K562 (cell line): ENCODE measurements around the gene RPL35. TPM values are rescaled to one million over a fixed set of nuclear protein-coding genes. Genes with fewer than 3 reads are reported as not detected.

ENCODE experiments used
- ARID3B ChIP-seq: fragments of 250-450 bp; sonication (Bioruptor Pico); IDR thresholded peaks from 2 replicates; pipeline ENCODE4 v1.4.0; 2020; ENCODE audit warnings: borderline replicate concordance
- EP400 ChIP-seq: fragments of 450-650 bp; IDR thresholded peaks from 2 replicates; pipeline ENCODE4 v1.6.1; 2017; ENCODE audit warnings: antibody characterized with exemption, mild to moderate bottlenecking, moderate library complexity
- HMBOX1 ChIP-seq: sonication (generic); IDR thresholded peaks from 2 replicates; pipeline ENCODE4 v1.6.1; 2016
- JUNB ChIP-seq: fragments of 450-650 bp; formaldehyde crosslinking; conservative IDR thresholded peaks from 2 replicates; pipeline ENCODE4 v1.4.0; 2020; ENCODE audit warnings: mild to moderate bottlenecking
- KDM1A ChIP-seq, 2 experiments: fragments of 450-650 bp; IDR thresholded peaks; 2 replicates each; pipeline ENCODE4 v1.6.1; 2016; ENCODE audit warnings: mild to moderate bottlenecking in 2 of 2
- L3MBTL2 ChIP-seq: fragments of 450-650 bp; IDR thresholded peaks from 2 replicates; pipeline ENCODE4 v1.6.1; 2016; ENCODE audit warnings: mild to moderate bottlenecking, moderate library complexity
- MCM2 ChIP-seq: fragments of 450-650 bp; IDR thresholded peaks from 2 replicates; pipeline ENCODE4 v1.6.1; 2017; ENCODE audit warnings: low read depth, mild to moderate bottlenecking
- MYBL2 ChIP-seq, 2 experiments: fragments of 450-650 bp in 1 of 2; sonication (generic) in 1 of 2; formaldehyde crosslinking in 1 of 2; IDR thresholded peaks; 2 replicates each; pipeline versions ENCODE4 v1.6.1 to v1.8.1; 2017 to 2022; ENCODE audit warnings: borderline replicate concordance in 1 of 2, inconsistent platforms in 1 of 2, low read depth in 1 of 2, mild to moderate bottlenecking in 1 of 2, missing genetic modification reagents in 1 of 2, moderate library complexity in 1 of 2
- PHB ChIP-seq: fragments of 250-450 bp; sonication (Bioruptor Pico); IDR thresholded peaks from 2 replicates; pipeline ENCODE4 v1.5.0; 2021
- PHF8 ChIP-seq: fragments of 200-600 bp; sonication (generic); IDR thresholded peaks from 2 replicates; pipeline ENCODE4 v1.6.1; 2012; ENCODE audit warnings: mixed run types, mild to moderate bottlenecking, inconsistent platforms, low read length, moderate library complexity, borderline replicate concordance
- RFX1 ChIP-seq: fragments of 450-650 bp; IDR thresholded peaks from 2 replicates; pipeline ENCODE4 v1.6.1; 2016; ENCODE audit warnings: mild to moderate bottlenecking, moderate library complexity
- STAT5B ChIP-seq: fragments of 250-450 bp; sonication (Bioruptor Pico); IDR thresholded peaks from 2 replicates; pipeline ENCODE4 v1.8.0; 2021; ENCODE audit warnings: mild to moderate bottlenecking, inconsistent platforms
- TEAD1 ChIP-seq, 2 experiments: fragments of 450-650 bp in 1 of 2; sonication (generic) in 1 of 2; formaldehyde crosslinking; IDR thresholded peaks; 2 replicates each; pipeline versions ENCODE4 v1.4.0 to v1.8.0; 2020 to 2022; ENCODE audit warnings: mild to moderate bottlenecking in 2 of 2, missing genetic modification reagents in 1 of 2
- ZBTB43 ChIP-seq: sonication (generic); formaldehyde crosslinking; IDR thresholded peaks from 2 replicates; pipeline ENCODE4 v1.8.0; 2023; ENCODE audit warnings: mild to moderate bottlenecking, missing genetic modification reagents
- ZNF695 ChIP-seq: fragments of 450-650 bp; formaldehyde crosslinking; IDR thresholded peaks from 2 replicates; pipeline ENCODE4 v1.4.0; 2020; ENCODE audit warnings: mild to moderate bottlenecking, moderate library complexity
- polyA plus RNA-seq, 8 experiments: library from polyadenylated mRNA; depleted of rRNA in 4 of 8; stranded (reverse) in 5 of 8; unstranded in 3 of 8; fragments of >200 nt; fragmentation: Nextera tagmentation in 2 of 8; fragmentation: Illumina TruSeq in 1 of 8; extraction: Ambion mirVana in 2 of 8; extraction: Trizol in 1 of 8; gene quantifications; 2 replicates each; pipeline versions ENCODE4 v1.2.1 to v1.2.3, GENCODE V29; 2011 to 2014; ENCODE audit warnings: inconsistent platforms in 1 of 8, missing spikeins in 1 of 8
- total RNA-seq, 7 experiments: library from RNA; depleted of rRNA in 6 of 7; stranded (reverse); fragments of >200 nt in 6 of 7; fragmentation: Illumina TruSeq in 2 of 7; extraction: Trizol in 2 of 7; gene quantifications; 2 replicates each; pipeline versions ENCODE4 v1.2.1 to v1.2.3, GENCODE V29; 2011 to 2021; ENCODE audit warnings: low replicate concordance in 1 of 7
- TF ChIP-seq, protein P1 (sequence below): sonication (generic); formaldehyde crosslinking; IDR thresholded peaks from 2 replicates; pipeline ENCODE4 v1.8.1; 2022; ENCODE audit warnings: missing genetic modification reagents
- TF ChIP-seq, protein P2 (sequence below): sonication (generic); formaldehyde crosslinking; IDR thresholded peaks from 2 replicates; pipeline ENCODE4 v1.8.0; 2022; ENCODE audit warnings: mild to moderate bottlenecking, missing genetic modification reagents

Gene RPL35
- total and polyA plus RNA-seq, 9 of the 15 experiments (the other 6 are each of a cell fraction or from before 2014, with no cell fraction given) = 1,755 to 5,101 (median 3,405) TPM

DNA sequence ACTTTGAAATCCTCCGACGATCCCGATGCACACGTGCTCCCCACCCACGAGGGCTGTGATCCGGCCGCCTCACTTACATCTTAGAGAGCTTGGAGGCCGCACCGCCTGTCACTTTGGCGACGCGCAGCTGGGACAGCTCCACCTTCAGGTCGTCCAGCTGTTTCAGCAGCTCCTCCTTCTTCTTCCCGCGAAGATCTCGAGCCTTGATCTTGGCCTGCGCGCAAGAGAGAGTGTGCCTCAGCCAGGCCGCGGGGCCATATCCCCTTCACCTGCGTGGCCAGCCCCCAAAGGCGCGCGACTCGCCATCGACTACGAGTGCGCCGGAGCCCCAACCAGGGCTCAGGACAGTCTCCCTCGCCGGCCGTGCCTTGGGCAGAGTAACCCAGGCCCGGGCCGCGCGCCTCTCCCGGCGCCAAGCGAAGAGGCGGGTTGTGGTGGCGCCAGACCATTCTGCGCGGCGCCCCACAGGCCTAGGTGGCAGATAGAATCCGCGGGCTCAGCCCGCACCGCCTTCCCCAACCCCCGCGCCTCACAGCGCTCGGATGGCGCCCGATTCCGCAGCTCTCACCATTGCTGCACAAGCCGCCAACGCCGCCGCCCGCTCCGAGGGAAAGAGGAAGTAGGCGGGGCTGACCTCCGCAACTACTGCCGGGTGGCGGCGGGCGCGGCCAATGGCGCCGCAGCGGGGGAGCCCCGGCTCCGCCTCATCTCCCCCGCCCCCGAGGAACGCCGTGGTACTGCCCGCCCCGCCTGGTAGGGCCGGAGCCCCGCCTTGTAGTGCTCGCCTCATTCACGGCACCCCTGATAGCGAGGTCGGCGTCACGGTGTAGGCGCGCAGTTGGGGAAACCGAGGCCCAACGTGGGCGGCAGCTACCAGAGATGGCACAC lies at the start of gene RPL35, which contains the start of gene ARPC5L (continued):
- TF ChIP-seq, protein P1, sequence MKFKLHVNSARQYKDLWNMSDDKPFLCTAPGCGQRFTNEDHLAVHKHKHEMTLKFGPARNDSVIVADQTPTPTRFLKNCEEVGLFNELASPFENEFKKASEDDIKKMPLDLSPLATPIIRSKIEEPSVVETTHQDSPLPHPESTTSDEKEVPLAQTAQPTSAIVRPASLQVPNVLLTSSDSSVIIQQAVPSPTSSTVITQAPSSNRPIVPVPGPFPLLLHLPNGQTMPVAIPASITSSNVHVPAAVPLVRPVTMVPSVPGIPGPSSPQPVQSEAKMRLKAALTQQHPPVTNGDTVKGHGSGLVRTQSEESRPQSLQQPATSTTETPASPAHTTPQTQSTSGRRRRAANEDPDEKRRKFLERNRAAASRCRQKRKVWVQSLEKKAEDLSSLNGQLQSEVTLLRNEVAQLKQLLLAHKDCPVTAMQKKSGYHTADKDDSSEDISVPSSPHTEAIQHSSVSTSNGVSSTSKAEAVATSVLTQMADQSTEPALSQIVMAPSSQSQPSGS (CRISPR knock-in tag) = no peak
- TF ChIP-seq PHB (CRISPR knock-in tag) (0 out of 2 replicates have a peak, but pooled peaks have one; percentile 56), TEAD1 (CRISPR knock-in tag; IDR thresholded peaks at IDR 0.05) (peak in 1 of 2 experiments; percentile 32; a peak in 1 of 4 replicates), KDM1A (IDR thresholded peaks at IDR 0.05) (no peak), STAT5B (CRISPR knock-in tag) (no peak), ZBTB43 (CRISPR knock-in tag) (peak; percentile 27; the same call in 1 of the 2 replicates), MYBL2 (IDR thresholded peaks at IDR 0.05; ENCODE audit: low read depth) (no peak), MYBL2 (CRISPR knock-in tag; IDR thresholded peaks at IDR 0.05; ENCODE audit: borderline replicate concordance) (no peak), PHF8 (peak; percentile 97), EP400 (no peak), JUNB (CRISPR knock-in tag) (no peak), L3MBTL2 (peak; percentile 57; the same call in 1 of the 2 replicates), ARID3B (no peak), MCM2 (no peak), RFX1 (no peak), ZNF695 (CRISPR knock-in tag) (no peak), HMBOX1 (no peak)
- TF ChIP-seq, protein P2, sequence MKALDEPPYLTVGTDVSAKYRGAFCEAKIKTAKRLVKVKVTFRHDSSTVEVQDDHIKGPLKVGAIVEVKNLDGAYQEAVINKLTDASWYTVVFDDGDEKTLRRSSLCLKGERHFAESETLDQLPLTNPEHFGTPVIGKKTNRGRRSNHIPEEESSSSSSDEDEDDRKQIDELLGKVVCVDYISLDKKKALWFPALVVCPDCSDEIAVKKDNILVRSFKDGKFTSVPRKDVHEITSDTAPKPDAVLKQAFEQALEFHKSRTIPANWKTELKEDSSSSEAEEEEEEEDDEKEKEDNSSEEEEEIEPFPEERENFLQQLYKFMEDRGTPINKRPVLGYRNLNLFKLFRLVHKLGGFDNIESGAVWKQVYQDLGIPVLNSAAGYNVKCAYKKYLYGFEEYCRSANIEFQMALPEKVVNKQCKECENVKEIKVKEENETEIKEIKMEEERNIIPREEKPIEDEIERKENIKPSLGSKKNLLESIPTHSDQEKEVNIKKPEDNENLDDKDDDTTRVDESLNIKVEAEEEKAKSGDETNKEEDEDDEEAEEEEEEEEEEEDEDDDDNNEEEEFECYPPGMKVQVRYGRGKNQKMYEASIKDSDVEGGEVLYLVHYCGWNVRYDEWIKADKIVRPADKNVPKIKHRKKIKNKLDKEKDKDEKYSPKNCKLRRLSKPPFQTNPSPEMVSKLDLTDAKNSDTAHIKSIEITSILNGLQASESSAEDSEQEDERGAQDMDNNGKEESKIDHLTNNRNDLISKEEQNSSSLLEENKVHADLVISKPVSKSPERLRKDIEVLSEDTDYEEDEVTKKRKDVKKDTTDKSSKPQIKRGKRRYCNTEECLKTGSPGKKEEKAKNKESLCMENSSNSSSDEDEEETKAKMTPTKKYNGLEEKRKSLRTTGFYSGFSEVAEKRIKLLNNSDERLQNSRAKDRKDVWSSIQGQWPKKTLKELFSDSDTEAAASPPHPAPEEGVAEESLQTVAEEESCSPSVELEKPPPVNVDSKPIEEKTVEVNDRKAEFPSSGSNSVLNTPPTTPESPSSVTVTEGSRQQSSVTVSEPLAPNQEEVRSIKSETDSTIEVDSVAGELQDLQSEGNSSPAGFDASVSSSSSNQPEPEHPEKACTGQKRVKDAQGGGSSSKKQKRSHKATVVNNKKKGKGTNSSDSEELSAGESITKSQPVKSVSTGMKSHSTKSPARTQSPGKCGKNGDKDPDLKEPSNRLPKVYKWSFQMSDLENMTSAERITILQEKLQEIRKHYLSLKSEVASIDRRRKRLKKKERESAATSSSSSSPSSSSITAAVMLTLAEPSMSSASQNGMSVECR (CRISPR knock-in tag) = peak; percentile 96
